Measurements from ENCODE around the gene EHD4.

GRCh38 chr15:41943543-41944312 is 28.6 kb downstream of the EHD4 start:
- TF ChIP-seq ZBTB10 (tag by site-specific recombination; IDR thresholded peaks at IDR 0.05): no peak
- no peak for TF ChIP-seq CTCF (tag by site-specific recombination; IDR thresholded peaks at IDR 0.05)
- no peak for TF ChIP-seq ZNF510 (tag by site-specific recombination; IDR thresholded peaks at IDR 0.05; ENCODE audit: insufficient replicate concordance)
- TF ChIP-seq REPIN1 (tag by site-specific recombination; IDR thresholded peaks at IDR 0.05; ENCODE audit: low read depth): no peak
- TF ChIP-seq GLI4 (tag by site-specific recombination; IDR thresholded peaks at IDR 0.05): no peak
- TF ChIP-seq PRDM6 (tag by site-specific recombination; IDR thresholded peaks at IDR 0.05): no peak
- TF ChIP-seq BCL11A (tag by site-specific recombination; IDR thresholded peaks at IDR 0.05; ENCODE audit: low read depth): no peak
- TF ChIP-seq ZBTB49 (tag by site-specific recombination; IDR thresholded peaks at IDR 0.05; ENCODE audit: low read depth): no peak
- TF ChIP-seq SP2 (tag by site-specific recombination; IDR thresholded peaks at IDR 0.05): no peak
- TF ChIP-seq YY1 (tag by site-specific recombination; IDR thresholded peaks at IDR 0.05): no peak
- TF ChIP-seq ZNF274 (IDR thresholded peaks at IDR 0.05; ENCODE audit: low read length): no peak
- no peak for TF ChIP-seq ZNF274 (tag by site-specific recombination; IDR thresholded peaks at IDR 0.05; ENCODE audit: borderline replicate concordance)
- no peak for TF ChIP-seq ZSCAN23 (tag by site-specific recombination; IDR thresholded peaks at IDR 0.05)
- no peak for TF ChIP-seq REST (tag by site-specific recombination; IDR thresholded peaks at IDR 0.05)

Data from HEK293 (cell line).